Right lobe of liver (tissue), 4 donors: Measurements from ENCODE around the gene TOPORS.

Source experiments
- POLR2A ChIP-seq: fragments of 450-650 bp; IDR thresholded peaks from one replicate; pipeline ENCODE4 v1.6.1; 2017; ENCODE audit warnings: antibody characterized with exemption, mild to moderate bottlenecking
- TF ChIP-seq, protein P1 (sequence below), 4 donors: fragments of 200-600 bp in 3 of 4; fragments of 450-650 bp in 1 of 4; IDR thresholded peaks; one replicate each; pipeline versions ENCODE4 v1.5.1 to v1.8.0; 2016 to 2022; ENCODE audit warnings: antibody characterized with exemption in 4 of 4, mild to moderate bottlenecking in 2 of 4
- donor health status: DM: no; HTN: no; CAD: no.
- donor health status: DM: no; HTN: no; CAD: no.
- donor health status: DM: no; HTN: yes; CAD: no.

DNA sequence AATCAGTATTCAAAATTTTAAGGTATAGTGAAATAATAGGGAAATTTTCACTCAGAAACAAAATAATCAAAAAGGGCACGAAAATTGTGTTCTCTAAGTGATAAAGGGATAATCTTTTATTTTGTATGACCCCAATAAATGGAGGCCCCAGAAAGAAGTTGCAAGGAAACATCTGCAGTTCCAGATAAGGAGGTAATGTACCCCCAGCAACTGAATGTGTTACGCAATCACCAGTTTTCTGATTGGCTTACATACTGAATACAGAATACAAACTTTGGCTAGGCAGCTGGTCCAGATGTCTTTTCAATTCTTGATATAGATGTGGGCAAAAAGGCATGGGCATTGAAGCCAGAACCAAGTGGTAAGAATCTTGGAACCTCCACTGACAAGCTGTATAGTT is 1.7 kb upstream of the TOPORS start:
- TF ChIP-seq, protein P1, sequence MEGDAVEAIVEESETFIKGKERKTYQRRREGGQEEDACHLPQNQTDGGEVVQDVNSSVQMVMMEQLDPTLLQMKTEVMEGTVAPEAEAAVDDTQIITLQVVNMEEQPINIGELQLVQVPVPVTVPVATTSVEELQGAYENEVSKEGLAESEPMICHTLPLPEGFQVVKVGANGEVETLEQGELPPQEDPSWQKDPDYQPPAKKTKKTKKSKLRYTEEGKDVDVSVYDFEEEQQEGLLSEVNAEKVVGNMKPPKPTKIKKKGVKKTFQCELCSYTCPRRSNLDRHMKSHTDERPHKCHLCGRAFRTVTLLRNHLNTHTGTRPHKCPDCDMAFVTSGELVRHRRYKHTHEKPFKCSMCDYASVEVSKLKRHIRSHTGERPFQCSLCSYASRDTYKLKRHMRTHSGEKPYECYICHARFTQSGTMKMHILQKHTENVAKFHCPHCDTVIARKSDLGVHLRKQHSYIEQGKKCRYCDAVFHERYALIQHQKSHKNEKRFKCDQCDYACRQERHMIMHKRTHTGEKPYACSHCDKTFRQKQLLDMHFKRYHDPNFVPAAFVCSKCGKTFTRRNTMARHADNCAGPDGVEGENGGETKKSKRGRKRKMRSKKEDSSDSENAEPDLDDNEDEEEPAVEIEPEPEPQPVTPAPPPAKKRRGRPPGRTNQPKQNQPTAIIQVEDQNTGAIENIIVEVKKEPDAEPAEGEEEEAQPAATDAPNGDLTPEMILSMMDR (IDR thresholded peaks at IDR 0.05) = no peak
- no peak for TF ChIP-seq POLR2A
